A673 (cell line): ENCODE data around the gene SMAD5.

Experiments used
- EZH2 ChIP-seq: fragments of 200-600 bp; sonication (generic); IDR thresholded peaks from 2 replicates; pipeline ENCODE4 v1.6.1; 2017; ENCODE audit warnings: borderline replicate concordance, low read depth, mild to moderate bottlenecking, mixed read lengths, antibody characterized with exemption, low read length; ENCODE audit not compliant: poor library complexity, severe bottlenecking
- TF ChIP-seq, protein P1 (sequence below): fragments of 300-800, 200-600 bp; sonication (generic); conservative IDR thresholded peaks from 2 replicates; pipeline ENCODE4 v1.5.1; 2017; ENCODE audit warnings: low read depth, mild to moderate bottlenecking, antibody characterized with exemption, low read length, moderate library complexity, mixed read lengths

- no peak for TF ChIP-seq EZH2
- TF ChIP-seq, protein P1, sequence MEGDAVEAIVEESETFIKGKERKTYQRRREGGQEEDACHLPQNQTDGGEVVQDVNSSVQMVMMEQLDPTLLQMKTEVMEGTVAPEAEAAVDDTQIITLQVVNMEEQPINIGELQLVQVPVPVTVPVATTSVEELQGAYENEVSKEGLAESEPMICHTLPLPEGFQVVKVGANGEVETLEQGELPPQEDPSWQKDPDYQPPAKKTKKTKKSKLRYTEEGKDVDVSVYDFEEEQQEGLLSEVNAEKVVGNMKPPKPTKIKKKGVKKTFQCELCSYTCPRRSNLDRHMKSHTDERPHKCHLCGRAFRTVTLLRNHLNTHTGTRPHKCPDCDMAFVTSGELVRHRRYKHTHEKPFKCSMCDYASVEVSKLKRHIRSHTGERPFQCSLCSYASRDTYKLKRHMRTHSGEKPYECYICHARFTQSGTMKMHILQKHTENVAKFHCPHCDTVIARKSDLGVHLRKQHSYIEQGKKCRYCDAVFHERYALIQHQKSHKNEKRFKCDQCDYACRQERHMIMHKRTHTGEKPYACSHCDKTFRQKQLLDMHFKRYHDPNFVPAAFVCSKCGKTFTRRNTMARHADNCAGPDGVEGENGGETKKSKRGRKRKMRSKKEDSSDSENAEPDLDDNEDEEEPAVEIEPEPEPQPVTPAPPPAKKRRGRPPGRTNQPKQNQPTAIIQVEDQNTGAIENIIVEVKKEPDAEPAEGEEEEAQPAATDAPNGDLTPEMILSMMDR, result no peak
Measured at GRCh38 chr5:136145030-136145429, 12.4 kb downstream of the SMAD5 start.
